NT2/D1 (cell line): ENCODE data around the gene ZDHHC1.

Experiments
- YY1 ChIP-seq: IDR thresholded peaks from 2 replicates; pipeline ENCODE4 v1.6.1; 2011; ENCODE audit not compliant: insufficient read length, insufficient read depth
- ZNF274 ChIP-seq: IDR thresholded peaks from 2 replicates; pipeline ENCODE4 v1.6.1; 2011; ENCODE audit warnings: mild to moderate bottlenecking, low read depth, low read length

GRCh38 chr16:67417333-67418061 is 1.2 kb upstream of the ZDHHC1 start:
- TF ChIP-seq YY1 (no peak), ZNF274 (no peak)
